Right hindlimb (tissue), 1 donor: ENCODE results near the gene IFI44L.

Source experiments
- DNase-seq: peaks from one replicate; pipeline ENCODE4 v3.0.0-alpha.2; 2018

IFI44L gene

DNA sequence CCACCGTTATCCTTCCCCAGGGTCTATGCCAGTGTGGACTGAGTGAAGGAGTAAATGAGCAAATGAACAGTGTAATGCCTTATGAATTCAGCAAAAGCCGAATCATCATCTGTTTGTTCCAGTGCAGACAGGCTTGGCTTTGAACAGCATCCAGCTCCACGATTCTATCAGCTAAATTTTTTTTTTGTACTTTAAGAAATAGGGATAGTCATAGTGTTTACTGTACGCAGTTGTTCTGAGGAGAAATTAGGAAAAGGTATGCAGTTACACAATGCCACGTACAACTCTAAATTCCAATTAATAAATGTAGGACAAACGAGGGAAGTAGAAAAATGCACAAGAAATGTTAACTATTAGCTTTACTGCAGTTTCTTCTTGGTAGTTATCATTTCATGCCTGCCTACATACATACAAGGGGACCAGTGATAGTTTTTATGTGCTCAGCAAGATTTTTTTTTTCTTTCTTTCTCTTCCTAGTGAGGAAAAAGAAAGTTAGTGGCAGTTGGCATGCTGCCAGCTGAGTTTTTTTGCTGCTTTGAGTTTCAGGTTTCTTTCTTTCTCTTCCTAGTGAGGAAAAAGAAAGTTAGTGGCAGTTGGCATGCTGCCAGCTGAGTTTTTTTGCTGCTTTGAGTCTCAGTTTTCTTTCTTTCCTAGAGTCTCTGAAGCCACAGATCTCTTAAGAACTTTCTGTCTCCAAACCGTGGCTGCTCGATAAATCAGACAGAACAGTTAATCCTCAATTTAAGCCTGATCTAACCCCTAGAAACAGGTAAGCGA is at the start of gene IFI44L:
Gene IFI44L (plus strand): TSS at position 646 of the 777 bp plus-strand sequence. CDS start 7,468 bp downstream, outside the sequence.
- peak; percentile 45 for DNase-seq

DNA sequence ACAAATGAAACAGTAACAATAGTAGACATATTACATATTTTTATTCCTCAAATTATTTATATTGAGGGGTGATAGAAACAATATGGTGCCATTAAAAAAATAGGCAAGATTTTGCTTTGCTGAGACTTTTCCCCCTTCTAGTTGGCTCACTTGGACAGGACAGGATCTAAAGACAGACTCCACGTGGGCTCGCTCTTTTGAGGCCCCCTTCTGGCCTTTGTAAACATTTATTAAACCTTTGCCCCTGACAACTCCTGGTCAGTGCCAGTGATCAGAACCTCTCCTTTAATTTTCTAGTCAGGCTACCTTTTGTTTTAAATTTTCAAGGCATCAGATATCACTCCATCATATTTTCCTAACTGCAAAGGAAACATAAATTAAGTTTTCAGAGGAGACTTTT is 49.7 kb upstream of the IFI44L start:
- DNase-seq = no peak

GRCh38 chr1:78577257-78578100 is 42.8 kb upstream of the IFI44L start:
- DNase-seq = no peak

DNA sequence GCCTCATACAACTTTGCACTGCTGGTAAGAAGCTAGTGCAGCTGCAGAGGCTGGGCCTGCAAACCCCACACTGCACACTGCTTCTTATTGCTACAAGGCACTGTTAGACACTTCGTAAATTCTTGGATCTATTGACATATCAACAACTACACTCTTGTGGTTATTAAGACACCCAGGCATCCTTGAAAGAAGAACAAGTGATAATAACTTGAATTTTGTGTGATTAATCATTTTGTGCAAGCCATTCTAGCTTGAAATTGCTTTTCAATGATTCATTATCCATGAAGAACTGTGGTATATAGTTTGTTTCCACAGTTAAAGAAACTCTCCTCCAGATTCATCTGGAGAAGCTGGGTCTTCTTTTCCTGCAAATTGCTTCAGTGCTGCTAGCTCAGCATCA is 33.7 kb upstream of the IFI44L start:
- no peak for DNase-seq

DNA sequence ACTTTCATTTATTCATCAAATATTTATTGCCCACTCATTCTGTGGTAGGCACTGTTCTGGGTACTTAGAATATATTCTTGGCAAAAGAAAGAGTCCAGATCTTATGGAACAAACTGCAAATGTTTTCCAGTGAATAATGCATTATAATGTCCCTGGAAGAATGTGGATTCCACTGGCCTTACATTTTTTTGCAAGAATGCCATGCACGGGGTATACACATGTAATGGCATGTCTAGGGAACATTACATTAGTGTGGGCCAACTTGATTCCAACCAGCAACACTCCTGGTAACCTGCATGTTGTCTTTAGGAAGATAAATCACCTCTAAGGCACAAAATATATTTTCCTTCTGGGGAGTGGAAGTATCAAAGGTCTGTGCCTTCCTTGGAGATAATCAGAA is 33.0 kb upstream of the IFI44L start:
- DNase-seq = no peak

GRCh38 chr1:78591971-78592370 is 28.3 kb upstream of the IFI44L start:
- no peak for DNase-seq

- DNase-seq = no peak
Observed at GRCh38 chr1:78599294-78599693, 21.0 kb upstream of the IFI44L start.

GRCh38 chr1:78601068-78601467 is 19.2 kb upstream of the IFI44L start:
- no peak for DNase-seq

- no peak for DNase-seq
Observed at GRCh38 chr1:78603206-78603605, 17.0 kb upstream of the IFI44L start.

DNA sequence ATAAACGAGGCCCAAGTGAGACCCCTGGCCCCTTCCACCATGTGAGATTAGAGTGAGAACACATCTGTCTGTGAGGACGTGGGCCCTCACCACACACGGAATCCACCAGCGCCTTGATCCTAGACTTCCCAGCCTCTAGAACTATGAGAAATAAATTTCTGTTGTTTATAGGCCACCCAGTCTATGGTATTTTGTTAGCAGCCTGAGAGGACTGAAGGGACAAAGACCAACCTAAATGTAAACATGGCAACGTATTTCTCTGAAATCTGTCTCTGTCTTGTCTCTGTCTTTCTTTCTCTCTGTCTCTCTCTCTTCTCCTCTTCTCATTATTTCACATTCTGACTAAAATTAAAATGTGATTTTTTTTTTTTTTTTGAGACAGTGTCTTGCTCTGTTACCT is 15.6 kb upstream of the IFI44L start:
- no peak for DNase-seq

- DNase-seq = no peak
Observed at GRCh38 chr1:78606274-78606673, 14.0 kb upstream of the IFI44L start.

- DNase-seq = no peak
Observed at GRCh38 chr1:78607334-78607927, 12.8 kb upstream of the IFI44L start.

DNA sequence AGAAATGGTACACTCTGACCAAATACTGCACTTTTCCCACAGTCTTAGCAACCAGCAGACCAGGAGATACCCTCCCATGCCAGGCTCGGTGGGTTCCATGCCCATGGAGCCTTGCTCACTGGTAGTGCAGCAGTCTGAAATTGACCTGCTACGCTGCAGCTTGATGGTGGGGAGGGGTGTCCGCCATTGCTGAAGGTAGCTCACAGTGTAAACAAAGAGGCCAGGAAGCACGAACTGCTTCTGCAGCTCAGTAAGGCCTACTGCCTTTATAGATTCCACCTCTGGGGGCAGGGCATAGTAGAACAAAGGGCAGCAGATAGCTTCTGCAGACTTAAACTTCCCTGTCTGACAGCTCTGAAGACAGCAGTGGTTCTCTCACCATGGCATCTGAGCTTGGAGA is 12.3 kb upstream of the IFI44L start:
- no peak for DNase-seq

DNA sequence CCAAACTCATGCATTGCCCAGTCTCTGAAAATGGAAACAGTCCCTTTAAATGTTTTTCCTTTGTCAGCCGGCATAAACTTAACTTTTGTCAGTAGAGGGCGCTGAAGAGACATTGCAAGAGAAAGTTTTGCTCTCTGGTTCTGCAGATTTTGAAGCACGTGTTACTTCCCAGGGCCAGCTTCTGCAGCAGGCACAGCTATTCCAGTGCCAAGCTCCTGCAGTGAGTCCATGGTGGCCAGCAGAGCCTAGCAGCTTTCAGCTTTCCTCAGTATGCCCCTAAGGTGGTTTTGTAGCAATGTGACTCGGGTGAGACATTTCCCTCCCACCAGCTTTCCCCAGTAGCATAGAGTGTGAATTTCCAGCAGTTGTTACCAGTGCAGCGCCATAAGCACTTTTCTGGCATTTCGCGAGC is 2.6 kb upstream of the IFI44L start:
- peak; percentile 73 for DNase-seq

DNA sequence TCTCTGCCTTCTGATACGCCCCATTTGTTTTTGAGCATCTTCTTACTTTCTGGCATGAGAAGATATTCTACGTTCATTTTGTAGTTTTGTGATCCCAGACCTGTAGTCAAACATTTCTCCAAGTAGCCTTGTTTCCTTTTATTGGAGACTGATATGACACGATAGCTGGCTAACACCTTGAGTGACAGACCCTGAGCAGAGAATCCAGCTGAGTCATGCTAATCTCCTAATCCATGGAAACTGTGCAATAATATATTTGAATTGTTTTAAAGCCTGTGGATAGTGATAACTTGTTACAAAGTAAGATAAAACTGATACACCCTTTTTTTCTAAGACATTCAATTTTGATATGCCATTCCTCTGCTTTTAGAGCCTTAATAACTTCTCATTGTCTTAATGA is 1.2 kb upstream of the IFI44L start:
- DNase-seq = no peak

GRCh38 chr1:78619446-78619802 is 824 bp upstream of the IFI44L start:
- DNase-seq = no peak

DNA sequence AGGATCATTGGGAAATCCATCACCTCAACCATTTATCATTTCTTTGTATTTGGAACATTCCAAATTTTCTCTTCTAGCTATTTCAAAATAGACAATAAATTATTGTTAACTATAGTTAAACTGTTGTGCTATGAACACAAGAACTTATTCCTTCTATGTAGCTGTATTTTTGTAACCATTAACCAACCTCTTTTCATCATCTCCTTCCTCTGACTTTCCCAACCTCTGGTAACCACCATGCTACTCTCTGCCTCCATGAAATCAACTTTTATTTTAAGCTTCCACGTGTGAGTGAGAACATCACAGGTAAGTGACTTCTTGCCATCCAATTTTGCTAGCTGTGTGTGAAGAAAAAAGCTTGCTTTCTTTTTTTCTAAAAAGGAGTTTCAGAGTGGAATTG is 418 bp downstream of the IFI44L start:
- DNase-seq = no peak

DNA sequence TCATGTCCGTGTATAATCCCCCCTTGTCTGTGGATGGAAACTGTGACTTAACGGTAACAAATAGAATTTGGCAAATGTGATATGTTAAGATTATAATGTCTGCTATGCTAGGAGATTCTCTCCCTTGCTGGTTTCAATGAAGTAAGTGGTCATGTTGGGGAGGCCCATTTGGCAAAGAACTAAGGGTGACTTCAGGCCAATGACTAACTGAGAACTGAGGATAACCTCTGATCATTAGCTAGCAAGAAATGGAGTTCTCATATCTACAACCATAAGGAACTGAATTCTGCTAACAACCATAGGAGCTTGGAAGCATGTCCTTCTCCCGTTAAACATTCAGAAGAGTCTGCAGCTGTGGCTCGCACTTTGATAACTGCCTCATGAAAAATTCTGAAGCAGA is 2.3 kb downstream of the IFI44L start:
- DNase-seq = no peak

GRCh38 chr1:78624035-78624434 is 3.8 kb downstream of the IFI44L start:
- DNase-seq = no peak

DNA sequence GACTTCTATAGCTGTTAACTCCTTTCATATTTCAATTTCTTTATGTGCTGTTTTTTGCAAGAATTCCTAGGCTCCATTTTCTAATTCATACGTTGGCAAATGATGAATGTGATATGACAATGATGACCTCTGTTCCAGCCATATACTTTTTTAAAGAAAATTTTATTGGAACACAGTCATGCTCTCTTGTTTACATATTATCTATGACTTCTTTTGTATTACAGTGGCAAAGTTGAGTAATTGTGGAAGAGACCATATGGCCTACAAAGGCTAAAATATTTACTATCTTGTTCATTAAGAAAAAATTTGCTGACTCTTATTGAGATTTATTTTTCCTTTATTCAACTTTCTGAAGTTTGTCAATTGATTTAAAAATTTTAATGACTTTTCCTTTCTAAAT is 7.1 kb downstream of the IFI44L start:
- no peak for DNase-seq

DNA sequence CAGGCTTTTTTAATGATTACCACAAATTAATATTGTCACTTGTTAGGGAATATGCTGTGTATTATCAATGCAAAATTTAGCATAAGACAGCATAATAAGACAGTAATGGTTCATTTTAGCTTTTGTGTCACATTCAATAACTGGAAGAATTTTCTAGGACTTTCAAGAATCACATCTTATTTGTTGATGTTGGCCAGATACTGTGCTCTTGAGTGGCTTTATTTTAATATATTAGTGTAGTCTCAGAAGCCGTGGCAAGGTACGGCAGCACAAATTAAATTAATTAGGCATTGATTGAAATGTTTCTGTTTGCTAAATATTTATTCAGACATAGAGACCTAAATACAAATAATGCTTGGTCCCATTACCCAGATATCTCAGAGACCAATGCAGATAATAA is 10.4 kb downstream of the IFI44L start:
- DNase-seq = no peak

DNA sequence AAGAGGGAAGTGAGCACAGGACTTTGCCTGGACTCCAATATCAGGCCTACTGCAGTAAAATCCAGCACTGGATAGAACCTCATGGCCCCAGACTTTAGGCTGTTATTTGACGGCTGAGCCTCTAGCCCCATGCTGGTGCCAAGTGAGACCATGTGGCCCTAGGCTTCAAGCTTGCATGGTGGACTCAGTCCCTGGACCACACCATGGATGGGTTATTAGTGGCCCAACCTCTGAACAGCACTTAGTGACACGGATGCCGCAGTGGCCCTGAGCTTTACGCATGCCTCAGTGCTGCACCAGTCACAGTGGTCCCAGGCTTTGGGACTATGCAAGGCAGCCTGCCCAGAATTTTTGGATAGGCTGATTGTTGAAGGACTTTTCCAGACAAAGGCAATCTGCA is 13.0 kb downstream of the IFI44L start:
- DNase-seq = no peak

GRCh38 chr1:78640462-78640861 is 20.2 kb downstream of the IFI44L start:
- DNase-seq = no peak

- DNase-seq = no peak
Observed at GRCh38 chr1:78641558-78641957, 21.3 kb downstream of the IFI44L start.
